Epithelial cell of proximal tubule (primary cell): ENCODE data around the gene HSPA4. TPM values are rescaled to one million over a fixed set of nuclear protein-coding genes. Genes with fewer than 3 reads are reported as not detected.

Source experiments
- DNase-seq: peaks from one replicate; pipeline ENCODE4 v3.0.0-alpha.2; 2011; ENCODE audit warnings: low read depth
- H3K4me3 ChIP-seq: 2 replicates; pipeline ENCODE4 v1.5.1; 2011; ENCODE audit warnings: low read depth, mild to moderate bottlenecking, low read length
- CTCF ChIP-seq: conservative IDR thresholded peaks from 2 replicates; pipeline ENCODE4 v1.5.1; 2012; ENCODE audit warnings: low read depth, mild to moderate bottlenecking, low read length
- total RNA-seq: library from RNA; depleted of rRNA; stranded (reverse); fragments of >200 nt; gene quantifications from 2 replicates; pipeline ENCODE4 v1.2.3, GENCODE V29; 2015

The HSPA4 gene
- total RNA-seq, 1 donor from 2014 or later = 105 TPM

GRCh38 chr5:133062276-133062675 lies 10.5 kb downstream of the HSPA4 start:
- no peak for TF ChIP-seq CTCF
- DNase-seq = no peak
- H3K4me3 ChIP-seq = no peak overlapping the region

GRCh38 chr5:133063965-133064364 lies 12.2 kb downstream of the HSPA4 start:
- TF ChIP-seq CTCF = no peak
- no peak overlapping the region for H3K4me3 ChIP-seq
- DNase-seq = no peak

GRCh38 chr5:133065471-133065870 lies 13.7 kb downstream of the HSPA4 start:
- no peak overlapping the region for H3K4me3 ChIP-seq
- TF ChIP-seq CTCF = no peak
- DNase-seq = no peak

GRCh38 chr5:133066045-133066444 lies 14.2 kb downstream of the HSPA4 start:
- no peak overlapping the region for H3K4me3 ChIP-seq
- no peak for TF ChIP-seq CTCF
- no peak for DNase-seq

GRCh38 chr5:133072021-133072420 lies 20.2 kb downstream of the HSPA4 start:
- DNase-seq = no peak
- no peak overlapping the region for H3K4me3 ChIP-seq
- no peak for TF ChIP-seq CTCF

- no peak for DNase-seq
- no peak overlapping the region for H3K4me3 ChIP-seq
- TF ChIP-seq CTCF = no peak
Measured at GRCh38 chr5:133075572-133076536, 24.0 kb downstream of the HSPA4 start.

GRCh38 chr5:133079048-133079447 lies 27.2 kb downstream of the HSPA4 start:
- no peak overlapping the region for H3K4me3 ChIP-seq
- no peak for DNase-seq
- TF ChIP-seq CTCF = no peak
